ENCODE measurements around the gene RELN. TPM values are rescaled to one million over a fixed set of nuclear protein-coding genes. Genes with fewer than 3 reads are reported as not detected.
A peak's percentile ranks its signal among the peaks of the same experiment; 100 is the strongest.

RELN gene
- total and polyA plus RNA-seq, 9 of the 15 experiments (the other 6 are each of a cell fraction or from before 2014, with no cell fraction given), result 12.9 to 43.2 (median 18.1) TPM

- TF ChIP-seq ZNF644 (tag; IDR thresholded peaks at IDR 0.05; ENCODE audit: low read depth) (0 out of 2 replicates have a peak, but pooled peaks have one; percentile 27), TGIF2 (CRISPR knock-in tag; IDR thresholded peaks at IDR 0.05) (no peak), MCM2 (IDR thresholded peaks at IDR 0.05; ENCODE audit: low read depth) (no peak), ZBTB8A (IDR thresholded peaks at IDR 0.05; ENCODE audit: partially characterized antibody) (no peak), RNF2 (IDR thresholded peaks at IDR 0.05) (no peak), POLR2AphosphoS2 (IDR thresholded peaks at IDR 0.05; ENCODE audit: low read length) (no peak), ZNF184 (CRISPR knock-in tag; IDR thresholded peaks at IDR 0.05) (no peak), BMI1 (IDR thresholded peaks at IDR 0.05; ENCODE audit: low read length) (no peak), HOMEZ (CRISPR knock-in tag; IDR thresholded peaks at IDR 0.05) (0 out of 2 replicates have a peak, but pooled peaks have one; percentile 54), RFX7 (CRISPR knock-in tag; IDR thresholded peaks at IDR 0.05) (no peak), WHSC1 (IDR thresholded peaks at IDR 0.05; ENCODE audit: low read length) (no peak), ZNF785 (CRISPR knock-in tag; IDR thresholded peaks at IDR 0.05) (no peak), NFE2 (IDR thresholded peaks at IDR 0.05; ENCODE audit: low read depth) (no peak), RBM14 (IDR thresholded peaks at IDR 0.05; ENCODE audit: borderline replicate concordance, insufficient read depth, low read depth, low read length) (no peak), ZNF668 (CRISPR knock-in tag; IDR thresholded peaks at IDR 0.05) (no peak), GATAD2A (IDR thresholded peaks at IDR 0.05) (no peak), FOXJ2 (tag; IDR thresholded peaks at IDR 0.05) (peak; percentile 88), PREB (CRISPR knock-in tag; IDR thresholded peaks at IDR 0.05) (no peak), CHCHD3 (CRISPR knock-in tag; IDR thresholded peaks at IDR 0.05) (no peak), CLOCK (CRISPR knock-in tag; IDR thresholded peaks at IDR 0.05; ENCODE audit: borderline replicate concordance) (no peak), HEY1 (CRISPR knock-in tag; IDR thresholded peaks at IDR 0.05; ENCODE audit: borderline replicate concordance) (no peak), ZSCAN29 (IDR thresholded peaks at IDR 0.05) (no peak)
- TF ChIP-seq, protein P1, sequence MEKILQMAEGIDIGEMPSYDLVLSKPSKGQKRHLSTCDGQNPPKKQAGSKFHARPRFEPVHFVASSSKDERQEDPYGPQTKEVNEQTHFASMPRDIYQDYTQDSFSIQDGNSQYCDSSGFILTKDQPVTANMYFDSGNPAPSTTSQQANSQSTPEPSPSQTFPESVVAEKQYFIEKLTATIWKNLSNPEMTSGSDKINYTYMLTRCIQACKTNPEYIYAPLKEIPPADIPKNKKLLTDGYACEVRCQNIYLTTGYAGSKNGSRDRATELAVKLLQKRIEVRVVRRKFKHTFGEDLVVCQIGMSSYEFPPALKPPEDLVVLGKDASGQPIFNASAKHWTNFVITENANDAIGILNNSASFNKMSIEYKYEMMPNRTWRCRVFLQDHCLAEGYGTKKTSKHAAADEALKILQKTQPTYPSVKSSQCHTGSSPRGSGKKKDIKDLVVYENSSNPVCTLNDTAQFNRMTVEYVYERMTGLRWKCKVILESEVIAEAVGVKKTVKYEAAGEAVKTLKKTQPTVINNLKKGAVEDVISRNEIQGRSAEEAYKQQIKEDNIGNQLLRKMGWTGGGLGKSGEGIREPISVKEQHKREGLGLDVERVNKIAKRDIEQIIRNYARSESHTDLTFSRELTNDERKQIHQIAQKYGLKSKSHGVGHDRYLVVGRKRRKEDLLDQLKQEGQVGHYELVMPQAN (IDR thresholded peaks at IDR 0.05; ENCODE audit: borderline replicate concordance), result no peak
Observed at GRCh38 chr7:103613655-103614642, 375.5 kb downstream of the RELN start (continued).
